Inflammatory macrophage treated with lipopolysaccharide for 4 hours (primary cell): Measurements from ENCODE around the gene MMP24OS.
A peak's percentile ranks its signal among the peaks of the same experiment; 100 is the strongest.

Experiments used
- DNase-seq: peaks from one replicate; pipeline ENCODE4 v3.0.0-alpha.2; 2020

Gene MMP24OS

GRCh38 chr20:35290186-35290886, 12.4 kb upstream of the MMP24OS start:
- no peak for DNase-seq

- DNase-seq, result no peak
These were observed 10.6 kb upstream of the MMP24OS start for GRCh38 chr20:35288325-35289060.

GRCh38 chr20:35287509-35288324, 9.8 kb upstream of the MMP24OS start:
- no peak for DNase-seq

- DNase-seq, result no peak
These were observed 9.1 kb upstream of the MMP24OS start for GRCh38 chr20:35286899-35287508.

GRCh38 chr20:35286077-35286898, 8.4 kb upstream of the MMP24OS start:
- DNase-seq, result no peak

- peak; percentile 28 for DNase-seq
These were observed 7.8 kb upstream of the MMP24OS start for GRCh38 chr20:35285806-35286076.

- no peak for DNase-seq
These were observed 7.3 kb upstream of the MMP24OS start for GRCh38 chr20:35284992-35285805.

- DNase-seq, result peak; percentile 78
These were observed 6.5 kb upstream of the MMP24OS start, which contains the start of gene EIF6 for GRCh38 chr20:35284267-35284991. EIF6 (minus strand) TSS chr20:35284772; CDS start chr20:35284487, 285 bp downstream.

GRCh38 chr20:35283441-35284266, 5.7 kb upstream of the MMP24OS start:
- peak; percentile 60 for DNase-seq

GRCh38 chr20:35281506-35282101, 3.7 kb upstream of the MMP24OS start:
- DNase-seq, result no peak

- no peak for DNase-seq
These were observed 2.6 kb upstream of the MMP24OS start for GRCh38 chr20:35280523-35280922.

GRCh38 chr20:35279533-35280174, 1.7 kb upstream of the MMP24OS start:
- no peak for DNase-seq

- DNase-seq, result no peak
These were observed 1.1 kb upstream of the MMP24OS start for GRCh38 chr20:35279040-35279439.

- DNase-seq, result no peak
These were observed 795 bp downstream of the MMP24OS start for GRCh38 chr20:35277127-35277526.

GRCh38 chr20:35276408-35276807, 1.5 kb downstream of the MMP24OS start:
- no peak for DNase-seq

- DNase-seq, result no peak
These were observed 2.1 kb downstream of the MMP24OS start for GRCh38 chr20:35275741-35276251.

- DNase-seq, result no peak
These were observed 3.5 kb downstream of the MMP24OS start for GRCh38 chr20:35274172-35275092.
